VCaP (cell line): ENCODE results near the gene SPART.
A peak's percentile ranks its signal among the peaks of the same experiment; 100 is the strongest.

Experiments used
- H3K27ac ChIP-seq: fragments of 450-650 bp; 2 replicates; pipeline ENCODE4 v1.5.1; 2017
- CTCF ChIP-seq: fragments of 450-650 bp; conservative IDR thresholded peaks from 2 replicates; pipeline ENCODE4 v1.5.1; 2017; ENCODE audit warnings: mild to moderate bottlenecking, moderate library complexity

Gene SPART

DNA sequence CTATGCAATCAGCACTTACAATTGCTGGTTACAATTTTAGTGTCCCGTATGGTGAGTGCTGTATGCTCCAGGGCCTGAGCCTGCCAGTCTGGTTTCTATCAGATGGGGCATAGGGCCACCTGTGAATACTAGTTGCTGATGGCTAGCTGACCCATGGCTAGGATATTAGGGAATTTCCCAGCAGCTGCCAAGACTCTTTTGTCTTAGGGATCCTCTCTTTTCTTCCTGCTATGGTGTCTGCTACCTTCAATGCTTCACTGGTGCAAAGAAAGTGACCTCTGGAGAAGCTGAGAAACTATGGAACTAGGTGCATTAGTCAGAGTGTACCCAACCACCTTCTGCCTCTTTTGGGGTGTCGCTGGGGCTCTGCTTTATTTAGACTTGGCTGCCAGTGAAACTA, 60.2 kb downstream of the SPART start:
- no peak overlapping the region for H3K27ac ChIP-seq
- no peak for TF ChIP-seq CTCF

- TF ChIP-seq CTCF = peak; percentile 87
- no peak overlapping the region for H3K27ac ChIP-seq
Measured at GRCh38 chr13:36282821-36283432, 63.3 kb downstream of the SPART start.

- no peak overlapping the region for H3K27ac ChIP-seq
- TF ChIP-seq CTCF = peak; percentile 76
Measured at GRCh38 chr13:36275190-36276002, 70.8 kb downstream of the SPART start.

DNA sequence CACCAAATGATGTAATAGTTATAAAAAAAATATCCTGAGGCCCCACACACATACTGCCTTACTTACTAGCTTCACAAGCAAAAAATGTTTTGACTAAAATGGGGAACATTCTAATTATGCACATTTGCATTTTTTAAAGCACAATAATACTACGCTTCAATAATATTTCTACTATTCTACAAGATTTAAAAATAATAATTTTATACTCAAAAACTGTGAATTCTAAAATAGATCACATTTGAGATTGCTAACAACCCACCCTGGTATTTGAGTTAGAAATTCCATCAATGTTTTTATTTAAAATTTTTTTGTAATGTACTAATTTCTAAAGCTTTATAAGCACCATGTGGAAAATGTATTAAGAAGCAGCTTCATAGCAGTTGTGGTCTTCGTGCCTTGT, 72.8 kb downstream of the SPART start:
- TF ChIP-seq CTCF = no peak

GRCh38 chr13:36261976-36262375, 84.2 kb downstream of the SPART start:
- no peak for TF ChIP-seq CTCF
- H3K27ac ChIP-seq = no peak overlapping the region

More for the DNA sequence above, 72.8 kb downstream of the SPART start:
- no peak overlapping the region for H3K27ac ChIP-seq

GRCh38 chr13:36261011-36261410, 85.2 kb downstream of the SPART start:
- no peak for TF ChIP-seq CTCF
- no peak overlapping the region for H3K27ac ChIP-seq

DNA sequence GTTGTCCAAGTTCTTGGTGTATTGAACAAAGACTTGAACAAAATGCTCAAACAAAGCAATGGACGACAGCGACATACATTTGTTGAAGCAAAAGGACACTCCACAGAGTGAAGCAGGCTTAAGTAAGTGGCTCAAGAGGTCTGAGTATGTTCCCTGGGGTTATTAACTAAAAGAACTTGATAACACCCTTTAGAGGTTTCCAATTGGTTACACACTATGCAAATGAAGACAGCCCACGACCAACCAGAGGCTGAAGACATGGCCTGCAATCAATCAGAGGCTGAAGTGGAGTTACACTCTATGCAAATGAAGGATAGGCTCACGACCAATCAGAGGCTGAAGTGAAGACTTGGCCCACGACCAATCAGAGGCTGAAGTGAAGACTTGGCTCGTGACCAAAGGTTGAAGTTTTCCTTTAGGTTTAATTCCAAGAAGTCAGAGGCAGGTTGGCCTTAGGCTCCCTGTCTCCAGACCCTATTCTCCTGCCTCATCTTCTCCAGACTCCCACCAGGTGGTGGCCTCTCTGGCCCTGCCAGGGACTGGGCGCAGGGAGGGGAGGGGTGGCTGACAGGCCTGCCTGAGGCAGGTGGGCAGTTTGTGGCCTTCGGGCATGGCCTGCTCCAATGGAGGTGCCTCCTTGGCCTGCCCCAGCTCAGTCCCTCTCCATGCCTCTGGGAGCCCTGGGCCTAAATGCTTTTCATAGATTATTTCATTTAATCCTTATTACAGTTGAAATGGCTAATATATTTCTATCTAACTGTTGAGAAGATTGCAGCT, 86.6 kb downstream of the SPART start:
- no peak overlapping the region for H3K27ac ChIP-seq
- TF ChIP-seq CTCF = no peak
